ENCODE results near the gene MYCBP2.
"Not testable (repeated sequence)": the region's sequence is repeated elsewhere in the genome, so short reads cannot be mapped to it uniquely, and the experiment has no call there.

Gene MYCBP2

GRCh38 chr13:77026861-77027621 is 299.9 kb downstream of the MYCBP2 start, which contains the start of gene FBXL3:
Gene FBXL3 (minus strand): TSS chr13:77027159. CDS start chr13:77021860, 5,299 bp downstream.
- DNase-seq: peak; percentile 88

GRCh38 chr13:77026255-77026860 is 300.5 kb downstream of the MYCBP2 start:
- peak; percentile 84 for DNase-seq

GRCh38 chr13:77022341-77022740 is 304.6 kb downstream of the MYCBP2 start:
- DNase-seq: no peak

GRCh38 chr13:77019756-77020155 is 307.1 kb downstream of the MYCBP2 start:
- DNase-seq: no peak

- no peak for DNase-seq
Measured at GRCh38 chr13:77016888-77017623, 309.8 kb downstream of the MYCBP2 start.

- no peak for DNase-seq
Measured at GRCh38 chr13:77016251-77016812, 310.6 kb downstream of the MYCBP2 start.

- DNase-seq: no peak
Measured at GRCh38 chr13:77014906-77015685, 311.8 kb downstream of the MYCBP2 start.

- no peak for DNase-seq
Measured at GRCh38 chr13:77013853-77014542, 312.9 kb downstream of the MYCBP2 start.

- not testable (repeated sequence) for DNase-seq
Measured at GRCh38 chr13:77009719-77010118, 317.2 kb downstream of the MYCBP2 start.

GRCh38 chr13:77009011-77009410 is 317.9 kb downstream of the MYCBP2 start:
- no peak for DNase-seq

- DNase-seq: not testable (repeated sequence)
Measured at GRCh38 chr13:77008337-77008736, 318.6 kb downstream of the MYCBP2 start.

GRCh38 chr13:77002590-77003190 is 324.2 kb downstream of the MYCBP2 start:
- DNase-seq: peak; percentile 30

- no peak for DNase-seq
Measured at GRCh38 chr13:77001963-77002587, 324.8 kb downstream of the MYCBP2 start.

GRCh38 chr13:77001540-77001939 is 325.4 kb downstream of the MYCBP2 start:
- DNase-seq: no peak

- DNase-seq: no peak
Measured at GRCh38 chr13:77000475-77000874, 326.4 kb downstream of the MYCBP2 start.

All from CD4-positive, alpha-beta T cell treated with Interleukin-17A for 1 hour (primary cell).